ENCODE results near the gene NCL.

Gene NCL

GRCh38 chr2:231463698-231464575 lies at the start of gene NCL:
Gene NCL, minus strand, starts transcription at chr2:231464484. Its CDS starts 131 bp downstream, at chr2:231464353.
- peak; percentile 98 for DNase-seq (ENCODE audit: low read depth)
- peak within 1 kb of the TSS; percentile 95 for H3K4me3 ChIP-seq (ENCODE audit: low read length)
- TF ChIP-seq CTCF (IDR thresholded peaks at IDR 0.05; ENCODE audit: insufficient read depth, low read depth, low read length, missing control alignments): no peak

- no peak for TF ChIP-seq CTCF (IDR thresholded peaks at IDR 0.05; ENCODE audit: insufficient read depth, low read depth, low read length, missing control alignments)
- peak overlapping the region; percentile 78 for H3K4me3 ChIP-seq (ENCODE audit: low read length)
- DNase-seq (ENCODE audit: low read depth): no peak
Measured at GRCh38 chr2:231513746-231514224, 49.5 kb upstream of the NCL start.

- peak; percentile 36 for DNase-seq (ENCODE audit: low read depth)
- H3K4me3 ChIP-seq (ENCODE audit: low read length): no peak overlapping the region
- TF ChIP-seq CTCF (IDR thresholded peaks at IDR 0.05; ENCODE audit: insufficient read depth, low read depth, low read length, missing control alignments): no peak
Measured at GRCh38 chr2:231512222-231512621, 47.9 kb upstream of the NCL start.

- no peak overlapping the region for H3K4me3 ChIP-seq (ENCODE audit: low read length)
- TF ChIP-seq CTCF (IDR thresholded peaks at IDR 0.05; ENCODE audit: insufficient read depth, low read depth, low read length, missing control alignments): no peak
Measured at GRCh38 chr2:231503766-231504165, 39.5 kb upstream of the NCL start.

GRCh38 chr2:231502596-231502995 lies 38.3 kb upstream of the NCL start:
- DNase-seq (ENCODE audit: low read depth): no peak
- H3K4me3 ChIP-seq (ENCODE audit: low read length): no peak overlapping the region
- TF ChIP-seq CTCF (IDR thresholded peaks at IDR 0.05; ENCODE audit: insufficient read depth, low read depth, low read length, missing control alignments): no peak

More at GRCh38 chr2:231503766-231504165, 39.5 kb upstream of the NCL start:
- no peak for DNase-seq (ENCODE audit: low read depth)

GRCh38 chr2:231497651-231498050 lies 33.4 kb upstream of the NCL start:
- DNase-seq (ENCODE audit: low read depth): no peak
- TF ChIP-seq CTCF (IDR thresholded peaks at IDR 0.05; ENCODE audit: insufficient read depth, low read depth, low read length, missing control alignments): no peak
- H3K4me3 ChIP-seq (ENCODE audit: low read length): no peak overlapping the region
